D341Med (cell line): Measurements from ENCODE around the gene DPY30.
"Not testable (repeated sequence)": the region's sequence is repeated elsewhere in the genome, so short reads cannot be mapped to it uniquely, and the experiment has no call there.

Source experiments
- DNase-seq: peaks from one replicate; pipeline ENCODE4 v3.0.0; 2012; ENCODE audit warnings: low spot score

The DPY30 gene

DNA sequence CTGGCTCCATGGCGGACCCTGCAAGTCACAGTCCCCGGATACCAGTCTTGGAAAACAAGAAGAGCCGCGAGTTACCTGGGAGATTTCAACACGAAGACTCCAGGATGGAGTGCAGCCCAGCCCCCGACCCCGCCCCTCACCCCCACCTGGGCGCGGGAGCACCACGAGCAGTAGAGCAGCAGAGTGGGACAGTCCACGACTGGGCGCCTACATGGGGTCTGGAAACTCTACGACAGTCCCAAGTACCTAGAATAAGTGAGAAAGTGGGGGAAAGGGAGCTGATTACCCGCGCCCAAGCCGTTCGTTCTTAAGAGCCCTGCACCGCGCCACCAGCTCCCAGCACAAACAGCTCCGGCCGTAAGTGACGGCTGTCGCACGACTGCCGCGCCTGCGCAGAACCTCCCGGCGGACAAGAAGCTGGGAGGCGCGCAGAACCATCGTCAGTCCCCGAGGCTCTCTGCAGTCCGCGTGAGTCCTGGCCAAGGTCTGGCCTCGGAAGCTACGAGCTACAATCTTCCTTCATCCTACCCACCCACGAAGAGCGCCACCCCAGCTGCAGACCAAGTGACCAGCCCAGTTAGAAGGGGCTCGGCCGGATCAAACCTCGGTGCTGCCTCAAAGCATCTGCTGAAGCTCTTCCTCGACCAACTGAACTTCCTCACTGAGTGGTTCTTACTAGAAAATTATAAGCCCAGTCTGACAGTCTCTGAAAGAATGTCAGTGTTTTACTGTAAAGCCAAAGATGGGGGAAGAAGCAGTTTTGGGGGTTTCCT is at the start of gene DPY30:
TSS of gene DPY30 (minus strand) at position 359 of the 773 bp plus-strand sequence. CDS start at position 10, 349 bp downstream.
- peak; percentile 93 for DNase-seq

DNA sequence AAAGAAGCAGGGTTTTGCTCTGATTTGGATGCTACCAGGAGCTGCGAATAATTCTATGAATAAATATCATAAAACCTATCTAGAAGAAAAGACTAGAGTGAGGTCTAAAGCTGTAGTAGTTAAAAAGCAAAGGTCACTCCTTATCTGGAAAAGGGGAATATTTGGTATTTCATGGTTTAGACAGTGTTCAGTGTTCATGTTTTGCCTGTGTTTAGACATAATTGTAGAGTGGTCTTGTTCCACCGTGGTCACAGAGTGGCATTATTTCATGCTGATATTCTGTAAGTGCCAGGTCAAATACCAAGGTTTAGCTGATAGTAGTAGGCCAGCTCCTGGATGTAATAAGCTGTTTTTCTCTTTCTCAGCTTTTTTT is 34.5 kb upstream of the DPY30 start:
- DNase-seq = no peak

DNA sequence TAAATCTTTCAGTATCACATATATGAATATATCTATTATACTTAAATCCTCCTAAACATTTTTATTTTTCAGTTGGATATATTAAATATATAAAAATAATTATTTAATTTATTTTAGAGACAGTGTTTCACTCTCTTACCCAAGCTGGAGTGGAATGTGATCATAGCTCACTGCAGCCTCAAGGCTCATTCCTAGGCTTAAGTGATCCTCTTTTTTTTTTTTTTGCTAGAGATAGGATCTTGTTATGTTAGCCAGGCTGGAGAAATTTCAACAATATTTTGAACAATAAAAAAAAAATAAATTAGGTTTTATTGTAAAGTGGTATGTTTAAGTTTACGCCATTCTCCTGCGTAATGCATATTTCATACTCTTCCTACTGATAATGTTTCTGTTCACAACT is 27.9 kb upstream of the DPY30 start:
- no peak for DNase-seq

GRCh38 chr2:32064713-32065112 is 25.1 kb upstream of the DPY30 start:
- no peak for DNase-seq

GRCh38 chr2:32064021-32064601 is 24.5 kb upstream of the DPY30 start:
- no peak for DNase-seq

DNA sequence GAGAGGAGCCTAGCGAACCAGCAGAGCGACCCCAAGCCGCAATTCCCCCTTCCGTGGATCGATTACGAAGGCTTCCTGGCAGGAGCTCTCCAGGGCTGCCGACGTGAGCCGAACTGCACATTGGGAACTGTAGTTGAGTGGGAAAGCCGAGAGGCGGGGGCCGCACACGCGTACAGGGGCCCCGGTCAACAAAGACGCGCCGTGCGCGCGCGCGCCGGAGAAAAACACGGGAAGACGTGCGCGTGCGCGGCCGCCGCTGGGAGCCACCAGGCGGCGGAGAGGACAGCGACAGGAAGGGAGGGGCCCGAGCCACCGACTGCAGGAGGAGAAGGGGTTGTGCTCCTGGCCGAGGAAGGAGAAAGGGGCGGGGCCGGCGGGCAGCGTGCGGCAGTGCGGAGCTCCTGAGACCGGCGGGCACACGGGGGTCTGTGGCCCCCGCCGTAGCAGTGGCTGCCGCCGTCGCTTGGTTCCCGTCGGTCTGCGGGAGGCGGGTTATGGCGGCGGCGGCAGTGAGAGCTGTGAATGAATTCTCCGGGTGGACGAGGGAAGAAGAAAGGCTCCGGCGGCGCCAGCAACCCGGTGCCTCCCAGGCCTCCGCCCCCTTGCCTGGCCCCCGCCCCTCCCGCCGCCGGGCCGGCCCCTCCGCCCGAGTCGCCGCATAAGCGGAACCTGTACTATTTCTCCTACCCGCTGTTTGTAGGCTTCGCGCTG is 23.9 kb upstream of the DPY30 start, which contains the start of gene SPAST:
TSS of gene SPAST (plus strand) at position 247 of the 711 bp plus-strand sequence. CDS start at position 523, 276 bp downstream.
- peak; percentile 96 for DNase-seq

DNA sequence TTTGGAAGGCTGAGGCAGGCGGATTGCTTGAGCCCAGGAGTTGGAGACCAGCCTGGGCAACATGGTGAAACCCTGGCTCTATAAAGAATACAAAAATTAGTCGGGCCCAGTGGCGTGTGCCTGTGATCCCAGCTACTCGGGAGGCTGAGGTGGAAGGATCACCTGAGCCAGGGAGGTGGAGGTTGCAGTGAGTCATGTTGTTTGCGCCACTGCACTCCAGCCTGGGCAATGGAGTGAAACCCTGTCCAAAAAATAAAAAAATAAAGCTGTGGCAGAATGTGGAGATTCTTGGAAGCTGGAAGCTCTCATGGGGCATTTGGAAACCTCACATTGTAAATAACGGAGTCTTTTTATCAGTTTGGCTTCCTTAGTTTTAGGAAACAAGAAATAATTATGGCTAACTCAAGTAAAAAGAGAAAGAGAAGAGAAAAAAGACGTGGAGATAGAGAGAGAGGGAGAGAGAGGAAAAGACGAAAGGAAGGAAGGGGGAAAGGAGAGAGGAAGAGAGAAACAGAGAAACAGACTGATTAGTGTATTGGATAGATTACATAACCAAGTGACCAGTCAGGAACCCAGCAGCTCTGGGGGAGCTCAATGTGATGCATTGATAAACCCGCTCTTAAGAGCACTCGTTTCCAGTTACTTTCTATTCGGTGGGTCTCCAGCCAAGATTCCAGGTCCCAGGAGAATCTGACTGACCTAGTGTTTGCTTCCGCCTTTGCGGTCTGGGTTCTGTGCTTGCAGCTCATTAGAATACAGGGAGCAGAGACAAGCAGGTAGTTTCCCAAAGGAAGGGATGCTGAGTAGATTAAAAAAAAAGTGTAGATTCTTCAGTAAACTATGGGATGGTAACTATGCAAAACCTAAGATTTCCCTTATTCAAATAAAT is 22.6 kb upstream of the DPY30 start:
- peak; percentile 23 for DNase-seq

- no peak for DNase-seq
Observed at GRCh38 chr2:32061430-32061829, 21.8 kb upstream of the DPY30 start.

DNA sequence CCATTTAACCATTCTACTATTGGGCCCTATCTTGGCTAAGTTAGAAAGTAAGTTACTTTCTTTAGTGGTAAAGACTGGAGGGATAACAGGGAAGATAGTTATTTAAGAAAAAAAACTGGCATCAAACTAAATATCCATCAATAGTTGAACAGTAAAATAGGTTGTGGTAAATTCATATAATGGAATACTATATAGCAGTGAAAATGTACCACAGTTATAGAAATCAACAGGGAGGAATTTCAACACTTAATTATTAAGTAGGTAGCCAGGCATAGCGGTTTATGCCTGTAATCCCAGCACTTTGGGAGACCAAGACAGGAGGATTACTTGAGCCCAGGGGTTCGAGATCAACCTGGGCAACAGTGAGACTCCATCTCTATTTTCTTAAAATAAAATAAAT is 20.7 kb upstream of the DPY30 start:
- no peak for DNase-seq

- DNase-seq = no peak
Observed at GRCh38 chr2:32058130-32058529, 18.5 kb upstream of the DPY30 start.

- not testable (repeated sequence) for DNase-seq
Observed at GRCh38 chr2:32054583-32054982, 15.0 kb upstream of the DPY30 start.

GRCh38 chr2:32051836-32052439 is 12.3 kb upstream of the DPY30 start:
- DNase-seq = no peak

- DNase-seq = no peak
Observed at GRCh38 chr2:32043561-32043960, 4.0 kb upstream of the DPY30 start.

DNA sequence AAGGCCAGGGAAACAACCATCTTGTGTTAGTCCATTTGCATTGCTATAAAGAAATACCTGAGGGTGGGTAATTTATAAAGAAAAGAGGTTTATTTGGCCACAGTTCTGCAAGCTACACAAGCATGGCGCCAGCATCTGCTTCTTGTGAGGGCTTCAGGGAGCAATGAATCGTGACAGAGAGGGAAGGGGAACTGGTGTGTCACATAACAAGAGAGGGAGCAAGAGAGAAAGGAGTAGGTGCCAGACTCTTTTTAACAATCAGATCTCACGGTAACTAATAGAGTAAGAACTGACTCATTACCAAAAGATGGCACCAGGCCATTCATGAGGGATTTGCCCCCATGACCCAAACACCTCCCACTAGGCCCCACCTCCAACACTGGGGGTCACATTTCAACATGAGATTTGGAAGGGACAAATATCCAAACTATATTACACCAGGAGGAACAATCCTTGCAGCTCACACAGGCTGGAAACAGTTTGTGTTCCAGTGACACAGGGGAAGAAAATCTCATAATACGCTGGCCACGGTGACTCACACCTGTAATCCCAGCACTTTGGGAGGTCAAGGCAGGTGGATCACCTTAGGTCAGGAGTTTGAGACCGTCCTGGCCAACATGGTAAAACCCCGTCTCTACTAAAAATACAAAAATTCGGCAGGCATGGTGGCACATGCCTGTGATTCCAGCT is 5.3 kb downstream of the DPY30 start:
- DNase-seq = not testable (repeated sequence)

- not testable (repeated sequence) for DNase-seq
Observed at GRCh38 chr2:32018789-32019482, 20.7 kb downstream of the DPY30 start.

- DNase-seq = no peak
Observed at GRCh38 chr2:32012872-32013271, 26.7 kb downstream of the DPY30 start.

- no peak for DNase-seq
Observed at GRCh38 chr2:32011485-32011960, 28.1 kb downstream of the DPY30 start.

DNA sequence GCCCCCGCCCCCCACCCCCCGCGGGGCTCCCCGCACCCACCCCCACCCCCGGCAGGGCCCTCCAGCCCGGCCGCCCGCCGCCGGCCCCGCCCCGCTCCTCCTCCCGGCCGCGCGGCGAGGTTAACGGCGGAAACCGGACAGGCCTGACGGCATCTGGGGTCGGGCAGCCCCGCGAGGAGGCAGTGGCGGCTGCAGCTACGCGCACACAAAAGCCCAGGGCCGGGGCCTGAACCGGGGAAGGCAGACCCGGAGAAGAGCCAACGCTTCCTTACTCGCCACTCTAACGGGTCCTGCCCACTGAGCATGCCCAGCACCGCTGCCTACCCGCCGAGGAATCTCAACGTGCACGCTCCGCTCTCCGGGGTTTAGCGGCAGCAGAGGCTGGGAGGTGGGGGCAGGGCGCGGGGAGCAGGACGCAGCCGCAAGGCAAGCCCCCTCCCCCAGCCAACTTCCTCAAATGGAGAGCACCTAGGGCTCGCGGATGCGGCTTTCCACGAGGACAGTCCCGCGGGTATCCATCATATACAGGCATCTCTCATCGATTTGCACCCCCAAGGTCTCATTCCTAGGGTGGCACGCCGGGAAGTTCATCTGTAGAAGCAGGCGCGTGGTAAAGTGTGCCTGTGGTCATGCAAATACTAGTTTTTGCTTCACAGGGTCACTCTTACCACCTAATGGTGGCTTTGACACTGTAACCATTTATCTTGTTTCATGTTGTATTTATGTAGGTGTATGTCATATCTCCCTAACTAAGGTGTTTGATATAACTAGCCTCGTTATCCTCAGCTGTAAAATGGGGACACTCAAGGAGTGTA is 28.7 kb downstream of the DPY30 start, which contains the start of gene MEMO1:
TSS of gene MEMO1 (minus strand) at position 339 of the 815 bp plus-strand sequence. CDS start 761 bp downstream, outside the sequence.
- DNase-seq = peak; percentile 94

DNA sequence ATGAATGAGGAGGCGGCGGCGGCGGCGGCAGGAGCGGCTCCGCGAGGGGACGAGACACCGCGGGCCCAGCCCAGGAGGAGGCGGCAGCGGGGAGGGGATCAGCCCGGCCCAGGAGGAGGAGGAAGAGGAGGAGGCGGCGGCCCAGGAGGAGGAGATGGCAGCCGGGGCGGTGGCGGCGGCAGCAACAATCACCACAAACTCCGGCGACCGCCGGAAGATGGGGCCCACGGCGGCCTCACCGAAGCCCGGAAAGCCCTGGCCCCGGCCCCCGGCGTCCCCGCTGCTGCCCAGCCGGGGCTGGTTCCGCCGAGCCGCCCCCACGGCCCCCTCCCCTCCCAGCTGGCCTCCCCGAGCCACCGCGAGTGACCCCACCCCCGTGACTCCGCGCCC is 29.3 kb downstream of the DPY30 start:
- DNase-seq = peak; percentile 46
